Skeletal muscle tissue (tissue), 4 donors: Measurements from ENCODE around the gene MBOAT2. TPM values are rescaled to one million over a fixed set of nuclear protein-coding genes. Genes with fewer than 3 reads are reported as not detected.

ENCODE experiments used
- H3K27ac ChIP-seq: one replicate; pipeline ENCODE4 v1.7.0; 2013; ENCODE audit warnings: mild to moderate bottlenecking, low read depth, low read length, inconsistent platforms
- H3K27me3 ChIP-seq, 3 donors: one replicate each; pipeline ENCODE4 v1.7.0; 2013; ENCODE audit warnings: low read length in 3 of 3; ENCODE audit not compliant: control insufficient read depth in 3 of 3, insufficient read depth in 3 of 3
- H3K36me3 ChIP-seq, 3 donors: one replicate each; pipeline ENCODE4 v1.7.0; 2013; ENCODE audit warnings: low read length in 3 of 3; ENCODE audit not compliant: control insufficient read depth in 3 of 3, insufficient read depth in 3 of 3
- H3K4me1 ChIP-seq, 3 donors: one replicate each; pipeline ENCODE4 v1.7.0; 2013; ENCODE audit warnings: low read length in 3 of 3, mild to moderate bottlenecking in 3 of 3; ENCODE audit not compliant: control insufficient read depth in 3 of 3, insufficient read depth in 3 of 3
- H3K4me3 ChIP-seq, 3 donors: one replicate each; pipeline ENCODE4 v1.7.0; 2013; ENCODE audit warnings: low read length in 3 of 3
- H3K9ac ChIP-seq, 3 donors: one replicate each; pipeline ENCODE4 v1.7.0; 2013; ENCODE audit warnings: low read length in 3 of 3, mild to moderate bottlenecking in 3 of 3, moderate library complexity in 2 of 3, low read depth in 1 of 3
- H3K9me3 ChIP-seq, 3 donors: one replicate each; pipeline ENCODE4 v1.7.0; 2013; ENCODE audit warnings: low read length in 3 of 3; ENCODE audit not compliant: control insufficient read depth in 3 of 3
- total RNA-seq: library from RNA; depleted of rRNA; stranded (reverse); fragments of >200 nt; gene quantifications from one replicate; pipeline ENCODE4 v1.2.3, GENCODE V29; 2014
- donor health status: Osteomylitis.

MBOAT2 gene
- total RNA-seq, 1 donor from 2014 or later: 54.3 TPM

- H3K36me3 ChIP-seq: no peaks in the 10 kb centered on the region
- H3K27me3 ChIP-seq: no peaks in the 10 kb centered on the region
- H3K4me1 ChIP-seq: no peaks in the 10 kb centered on the region
- H3K9ac ChIP-seq: no peak overlapping the region
- H3K4me3 ChIP-seq: no peak overlapping the region
- no peak overlapping the region for H3K27ac ChIP-seq
- H3K9me3 ChIP-seq: no peaks in the 10 kb centered on the region
Observed at GRCh38 chr2:8966123-8966908, 37.2 kb downstream of the MBOAT2 start.

DNA sequence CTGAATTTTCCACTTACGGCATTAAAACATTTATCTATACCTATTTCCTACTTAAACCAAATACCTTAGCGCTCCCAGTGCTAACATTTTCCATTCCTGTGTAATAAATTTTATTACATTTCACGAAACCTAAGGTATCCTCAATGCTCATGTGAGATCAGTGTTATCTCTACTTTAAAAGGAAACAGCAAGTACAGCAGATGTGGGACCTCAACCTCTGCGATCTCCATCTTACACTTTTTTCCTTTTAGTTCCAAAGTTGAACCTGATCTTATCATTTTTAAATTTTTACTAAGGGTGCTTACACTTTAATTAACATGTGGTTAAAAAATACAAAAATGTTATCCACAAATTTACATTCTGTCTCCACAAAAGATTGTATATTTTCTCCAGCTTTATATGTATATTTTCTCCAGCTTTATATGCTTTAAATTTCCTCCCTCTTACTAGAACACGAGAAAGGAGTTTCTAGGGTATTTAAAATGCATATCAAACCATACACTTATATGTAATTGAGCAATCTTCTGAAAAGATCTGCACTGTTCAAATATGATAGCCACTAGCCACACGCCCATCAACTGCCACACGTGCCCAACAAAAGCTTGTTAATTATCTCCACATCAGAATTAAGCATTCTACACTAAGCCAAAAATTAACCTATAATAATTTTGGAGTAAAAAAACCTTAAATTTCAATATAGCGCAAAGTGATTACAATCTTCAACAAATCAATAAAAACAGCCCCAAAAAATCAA, 38.1 kb downstream of the MBOAT2 start:
- no peaks in the 10 kb centered on the region for H3K4me1 ChIP-seq
- H3K9me3 ChIP-seq: no peaks in the 10 kb centered on the region
- H3K36me3 ChIP-seq: no peaks in the 10 kb centered on the region
- no peak overlapping the region for H3K9ac ChIP-seq
- H3K27me3 ChIP-seq: no peaks in the 10 kb centered on the region
- no peak overlapping the region for H3K4me3 ChIP-seq
- no peak overlapping the region for H3K27ac ChIP-seq

DNA sequence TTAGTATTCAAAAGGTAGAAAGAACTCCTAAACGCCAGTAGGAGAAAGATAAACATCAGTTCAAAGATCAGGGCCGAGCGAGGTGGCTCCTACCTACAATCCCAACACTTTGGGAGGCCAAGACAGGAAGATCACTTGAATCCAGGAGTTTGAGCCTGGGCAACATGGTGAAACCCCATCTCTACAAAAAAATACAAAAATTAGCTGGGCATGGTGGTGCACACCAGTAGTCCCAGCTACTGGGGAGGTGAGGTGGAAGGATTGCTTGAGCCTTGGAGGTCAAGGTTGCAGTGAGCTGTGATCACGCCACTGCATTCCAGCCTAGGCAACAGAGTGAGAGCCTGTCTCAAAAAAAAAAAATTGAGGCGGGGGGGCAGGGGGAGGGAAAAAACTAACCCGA, 40.6 kb downstream of the MBOAT2 start:
- Histone ChIP-seq H3K9me3 (no peaks in the 10 kb centered on the region), H3K9ac (no peak overlapping the region), H3K4me3 (no peak overlapping the region), H3K27me3 (no peaks in the 10 kb centered on the region), H3K4me1 (no peaks in the 10 kb centered on the region), H3K27ac (no peak overlapping the region), H3K36me3 (no peaks in the 10 kb centered on the region)

- Histone ChIP-seq H3K4me1 (no peaks in the 10 kb centered on the region), H3K36me3 (no peaks in the 10 kb centered on the region), H3K27ac (no peak overlapping the region), H3K9ac (no peak overlapping the region), H3K4me3 (no peak overlapping the region), H3K9me3 (peaks cover 0 to 8% (median 0%) of the 10 kb centered on the region in 3 donors), H3K27me3 (no peaks in the 10 kb centered on the region)
Observed at GRCh38 chr2:8957628-8958027, 45.9 kb downstream of the MBOAT2 start.

DNA sequence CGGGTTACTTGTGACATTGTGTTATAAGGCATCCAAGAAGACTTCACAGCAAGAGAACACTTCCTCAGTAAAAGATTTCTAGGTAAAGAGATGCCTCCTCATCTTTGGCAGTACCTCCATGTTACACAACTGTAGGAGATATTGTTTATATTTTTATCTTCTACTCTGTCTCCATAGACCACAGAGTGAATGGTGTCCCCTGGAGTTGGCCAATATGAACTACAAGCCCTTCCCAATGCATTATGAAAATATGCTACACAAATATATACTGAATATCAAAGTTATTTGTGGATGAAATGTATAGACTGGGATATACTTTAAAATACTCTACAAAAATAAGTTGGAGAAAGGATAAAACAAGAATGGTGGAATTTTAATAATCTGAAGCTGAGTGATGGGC, 46.7 kb downstream of the MBOAT2 start:
- H3K4me1 ChIP-seq: no peaks in the 10 kb centered on the region

GRCh38 chr2:8954990-8955389, 48.5 kb downstream of the MBOAT2 start:
- H3K4me1 ChIP-seq: no peaks in the 10 kb centered on the region
- H3K27me3 ChIP-seq: no peaks in the 10 kb centered on the region
- H3K9me3 ChIP-seq: peaks cover 0 to 8% (median 0%) of the 10 kb centered on the region in 3 donors
- H3K27ac ChIP-seq: no peak overlapping the region
- no peak overlapping the region for H3K9ac ChIP-seq
- no peak overlapping the region for H3K4me3 ChIP-seq
- H3K36me3 ChIP-seq: no peaks in the 10 kb centered on the region

More for the DNA sequence above, 46.7 kb downstream of the MBOAT2 start:
- H3K9me3 ChIP-seq: peaks cover 0 to 8% (median 0%) of the 10 kb centered on the region in 3 donors
- H3K9ac ChIP-seq: no peak overlapping the region
- H3K27me3 ChIP-seq: no peaks in the 10 kb centered on the region
- no peak overlapping the region for H3K27ac ChIP-seq
- no peaks in the 10 kb centered on the region for H3K36me3 ChIP-seq
- no peak overlapping the region for H3K4me3 ChIP-seq

GRCh38 chr2:8953525-8953924, 50.0 kb downstream of the MBOAT2 start:
- H3K9ac ChIP-seq: no peak overlapping the region
- H3K4me1 ChIP-seq: no peaks in the 10 kb centered on the region
- H3K9me3 ChIP-seq: peaks cover 0 to 8% (median 1%) of the 10 kb centered on the region in 3 donors
- H3K36me3 ChIP-seq: no peaks in the 10 kb centered on the region
- no peaks in the 10 kb centered on the region for H3K27me3 ChIP-seq
- H3K27ac ChIP-seq: no peak overlapping the region
- H3K4me3 ChIP-seq: no peak overlapping the region

GRCh38 chr2:8939486-8940114, 63.9 kb downstream of the MBOAT2 start:
- H3K36me3 ChIP-seq: peaks cover 0 to 5% (median 0%) of the 10 kb centered on the region in 3 donors
- H3K4me1 ChIP-seq: no peaks in the 10 kb centered on the region
- peaks cover 0 to 2% (median 0%) of the 10 kb centered on the region in 3 donors for H3K9me3 ChIP-seq
- no peaks in the 10 kb centered on the region for H3K27me3 ChIP-seq
- no peak overlapping the region for H3K27ac ChIP-seq
- H3K4me3 ChIP-seq: no peak overlapping the region
- no peak overlapping the region for H3K9ac ChIP-seq

GRCh38 chr2:8938384-8938783, 65.1 kb downstream of the MBOAT2 start:
- H3K36me3 ChIP-seq: peaks cover 0 to 5% (median 0%) of the 10 kb centered on the region in 3 donors
- no peaks in the 10 kb centered on the region for H3K4me1 ChIP-seq
- no peak overlapping the region for H3K4me3 ChIP-seq
- H3K27me3 ChIP-seq: no peaks in the 10 kb centered on the region
- H3K9ac ChIP-seq: no peak overlapping the region
- peaks cover 0 to 2% (median 0%) of the 10 kb centered on the region in 3 donors for H3K9me3 ChIP-seq
- H3K27ac ChIP-seq: no peak overlapping the region

- Histone ChIP-seq H3K9ac (no peak overlapping the region), H3K27me3 (no peaks in the 10 kb centered on the region), H3K4me3 (no peak overlapping the region), H3K36me3 (peaks cover 0 to 5% (median 0%) of the 10 kb centered on the region in 3 donors), H3K4me1 (no peaks in the 10 kb centered on the region), H3K9me3 (peaks cover 0 to 2% (median 0%) of the 10 kb centered on the region in 3 donors), H3K27ac (no peak overlapping the region)
Observed at GRCh38 chr2:8935982-8936381, 67.5 kb downstream of the MBOAT2 start.
